Fibroblast of skin of back (primary cell): ENCODE data around the gene STAP2.

ENCODE experiments used
- DNase-seq: peaks from one replicate; pipeline ENCODE4 v3.0.0-alpha.2; 2013

STAP2 gene

DNA sequence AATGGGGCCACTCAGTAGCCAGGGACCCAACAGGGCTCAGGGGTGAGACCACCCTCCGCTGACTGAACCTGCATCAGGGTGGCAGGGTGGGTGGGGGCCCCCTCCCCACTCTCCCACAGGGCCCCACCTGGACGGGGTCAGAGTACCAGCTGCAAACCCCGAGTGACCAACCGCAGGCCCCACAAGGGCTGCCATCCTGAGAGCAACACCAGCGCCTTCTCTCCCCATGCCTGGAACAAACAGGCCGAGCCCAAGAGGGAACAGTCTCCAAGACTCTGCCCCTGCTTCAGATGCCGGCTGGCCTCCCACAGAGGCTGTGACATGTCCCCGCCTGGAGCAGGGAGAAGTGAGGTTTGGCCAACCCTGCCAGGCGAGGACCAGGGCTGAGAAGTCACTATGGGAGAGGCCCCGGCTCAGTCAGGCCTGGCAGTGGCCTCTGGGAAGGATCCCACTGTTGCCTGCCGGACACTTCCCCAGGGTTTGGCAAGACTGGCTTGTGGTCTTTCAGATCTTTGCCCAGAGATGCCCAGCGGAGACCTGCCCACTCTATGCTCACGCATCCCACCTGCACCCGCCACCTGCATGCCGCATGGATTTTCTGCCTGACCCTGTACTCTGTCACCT is 31.9 kb upstream of the STAP2 start:
- DNase-seq = no peak

DNA sequence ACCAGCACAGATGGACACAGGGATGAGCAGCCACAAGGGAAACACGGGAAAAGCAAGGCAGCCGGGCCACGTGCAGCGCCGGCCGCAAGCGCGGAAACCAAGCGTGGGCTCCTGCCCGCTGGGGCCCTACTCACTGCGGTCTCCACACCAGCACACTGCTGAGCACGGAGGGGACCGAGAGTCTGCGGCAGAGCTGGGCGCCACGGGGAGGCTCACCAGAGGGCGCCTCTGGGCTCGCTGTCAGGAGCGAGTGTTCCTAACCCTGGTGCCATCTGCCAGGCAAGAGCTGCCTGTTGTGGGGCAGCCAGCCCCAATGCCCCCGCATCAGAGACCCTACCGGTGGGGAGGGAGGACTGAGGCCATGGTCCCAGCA is 31.2 kb upstream of the STAP2 start:
- DNase-seq = no peak

DNA sequence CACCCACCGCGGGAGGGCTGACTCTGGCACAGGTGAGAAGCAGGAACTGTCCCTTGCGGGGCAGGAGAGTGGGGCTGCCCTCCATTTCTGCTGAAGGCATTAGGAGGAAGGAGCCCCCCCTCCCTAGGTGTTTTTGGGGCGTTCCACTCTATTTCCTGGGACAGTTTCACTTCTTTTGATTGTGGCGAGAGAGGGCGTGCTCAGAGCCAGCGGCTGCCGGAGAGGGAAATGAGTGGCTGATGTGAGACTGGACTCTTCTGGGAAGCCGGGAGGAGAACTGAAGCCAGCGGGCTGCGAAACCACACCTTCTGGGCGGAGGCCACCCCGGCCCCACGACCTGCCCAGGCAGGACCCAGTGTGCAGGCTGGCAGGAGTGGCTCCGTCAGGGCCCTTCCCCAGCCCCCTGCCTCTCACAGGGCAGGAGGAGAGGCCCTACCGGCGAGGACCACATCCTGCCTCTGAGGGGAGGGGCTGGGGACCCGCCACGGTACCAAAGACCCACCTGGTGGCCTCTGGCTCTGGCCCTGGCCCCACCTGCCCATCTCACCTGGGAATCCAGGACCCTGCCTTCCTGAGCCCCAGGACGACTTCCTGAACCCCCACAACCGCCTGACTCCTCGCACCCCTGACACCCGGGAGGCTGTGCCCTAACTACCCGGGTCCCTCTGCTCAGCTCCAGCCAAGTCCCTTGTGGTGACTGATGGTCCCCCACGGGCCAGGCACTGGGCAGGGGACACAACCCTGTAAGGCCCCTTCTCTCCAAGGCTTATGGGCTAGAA is 30.7 kb upstream of the STAP2 start:
- DNase-seq = no peak

DNA sequence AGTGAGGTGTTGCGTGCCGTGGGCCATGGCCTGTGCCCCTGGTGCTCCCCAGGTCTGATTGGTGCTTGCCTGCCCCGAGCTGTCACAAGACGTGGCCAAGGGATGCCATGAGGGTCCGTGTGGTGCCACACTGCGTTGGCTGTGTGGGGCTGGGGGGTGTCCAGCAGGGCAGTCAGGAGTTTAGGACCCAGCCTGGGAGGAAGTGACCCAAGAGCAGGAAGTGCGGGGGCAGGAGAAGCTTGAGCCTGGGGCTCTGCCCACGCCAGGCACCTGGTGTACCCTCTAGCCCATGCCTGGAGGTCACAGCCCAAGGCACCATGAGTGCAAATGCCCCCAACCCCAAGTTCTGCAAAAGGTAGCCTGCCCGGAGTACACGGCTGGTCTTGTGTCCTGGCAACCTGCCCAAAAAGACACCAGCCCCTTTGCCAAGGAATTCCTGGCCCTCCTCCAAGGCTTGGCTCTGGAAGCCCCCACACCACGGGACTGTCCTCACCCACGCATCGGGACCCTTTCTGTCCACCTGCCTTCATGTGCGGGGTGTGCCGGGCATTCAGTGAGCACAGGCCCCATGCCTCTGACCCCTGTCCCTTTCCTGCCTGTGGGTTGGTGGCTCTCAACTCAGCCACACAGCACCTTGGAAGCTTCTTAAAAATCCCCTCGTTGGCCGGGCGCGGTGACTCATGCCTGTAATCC is 29.6 kb upstream of the STAP2 start:
- no peak for DNase-seq

DNA sequence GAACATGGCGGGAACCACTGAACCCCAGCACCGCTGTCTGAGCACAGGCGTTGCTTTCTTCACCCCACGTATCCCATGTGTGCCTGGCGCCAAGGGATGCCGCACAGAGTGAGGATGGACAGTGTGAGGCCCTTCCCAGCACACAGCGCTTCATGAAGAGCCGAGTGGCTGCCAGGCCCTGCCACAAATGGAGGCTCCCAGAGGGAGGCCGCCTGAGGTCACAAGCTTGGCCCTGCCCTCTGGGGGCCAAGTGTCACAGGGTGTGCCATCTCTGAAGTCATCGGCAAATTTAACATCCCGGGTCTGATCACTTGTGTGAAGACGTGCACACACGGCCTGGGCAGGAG is 29.1 kb upstream of the STAP2 start:
- DNase-seq = no peak

DNA sequence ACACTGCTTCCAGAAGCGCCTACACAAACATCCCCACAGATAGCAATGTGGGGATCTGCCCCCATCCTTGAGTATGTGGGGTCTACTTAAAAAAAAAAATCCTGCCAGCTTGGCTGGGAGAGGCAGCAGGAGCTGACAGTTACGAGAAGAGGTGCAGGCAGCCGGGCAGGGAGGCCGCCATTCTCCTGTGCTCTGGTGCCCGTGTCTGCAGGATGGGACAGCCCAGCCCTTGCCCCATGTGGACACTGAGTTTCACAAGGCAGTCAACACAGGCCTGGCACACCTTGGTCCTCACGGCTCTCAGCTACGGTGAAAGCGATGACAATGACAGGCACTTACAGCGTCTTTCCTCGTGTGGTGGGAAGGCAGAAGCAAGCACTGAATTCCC is 28.7 kb upstream of the STAP2 start:
- no peak for DNase-seq

DNA sequence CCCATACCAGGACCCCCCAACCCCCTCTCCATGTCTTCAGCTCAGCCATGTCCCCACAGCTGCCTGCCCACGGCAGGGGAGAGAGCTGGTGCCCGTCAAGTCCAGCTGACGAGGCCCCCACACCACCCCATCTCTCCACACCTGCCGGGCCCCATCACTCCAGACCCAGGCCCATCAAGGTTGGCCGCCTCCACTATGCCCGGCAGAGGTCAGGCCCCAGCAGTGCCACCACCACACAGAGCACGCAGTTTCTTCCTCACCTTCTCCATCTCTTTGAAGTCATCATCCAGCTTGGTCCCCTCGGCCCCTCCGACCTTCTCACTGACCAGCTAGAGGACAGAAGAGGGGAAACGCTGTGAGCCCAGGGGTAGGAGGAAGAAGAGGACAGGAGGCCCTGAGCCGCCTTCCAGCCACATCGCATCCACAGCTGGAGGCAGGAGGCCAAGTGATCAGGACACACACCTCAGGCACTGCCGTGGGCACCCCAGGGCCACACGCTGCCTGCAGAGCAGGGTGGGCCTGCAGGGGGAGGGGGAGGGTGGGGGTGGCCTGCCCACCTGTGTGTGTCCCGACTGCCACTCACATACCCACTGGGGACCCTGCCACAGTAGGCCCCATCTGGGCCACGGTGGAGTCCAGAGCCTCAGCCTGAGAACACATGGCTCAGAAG is 28.2 kb upstream of the STAP2 start:
- no peak for DNase-seq

DNA sequence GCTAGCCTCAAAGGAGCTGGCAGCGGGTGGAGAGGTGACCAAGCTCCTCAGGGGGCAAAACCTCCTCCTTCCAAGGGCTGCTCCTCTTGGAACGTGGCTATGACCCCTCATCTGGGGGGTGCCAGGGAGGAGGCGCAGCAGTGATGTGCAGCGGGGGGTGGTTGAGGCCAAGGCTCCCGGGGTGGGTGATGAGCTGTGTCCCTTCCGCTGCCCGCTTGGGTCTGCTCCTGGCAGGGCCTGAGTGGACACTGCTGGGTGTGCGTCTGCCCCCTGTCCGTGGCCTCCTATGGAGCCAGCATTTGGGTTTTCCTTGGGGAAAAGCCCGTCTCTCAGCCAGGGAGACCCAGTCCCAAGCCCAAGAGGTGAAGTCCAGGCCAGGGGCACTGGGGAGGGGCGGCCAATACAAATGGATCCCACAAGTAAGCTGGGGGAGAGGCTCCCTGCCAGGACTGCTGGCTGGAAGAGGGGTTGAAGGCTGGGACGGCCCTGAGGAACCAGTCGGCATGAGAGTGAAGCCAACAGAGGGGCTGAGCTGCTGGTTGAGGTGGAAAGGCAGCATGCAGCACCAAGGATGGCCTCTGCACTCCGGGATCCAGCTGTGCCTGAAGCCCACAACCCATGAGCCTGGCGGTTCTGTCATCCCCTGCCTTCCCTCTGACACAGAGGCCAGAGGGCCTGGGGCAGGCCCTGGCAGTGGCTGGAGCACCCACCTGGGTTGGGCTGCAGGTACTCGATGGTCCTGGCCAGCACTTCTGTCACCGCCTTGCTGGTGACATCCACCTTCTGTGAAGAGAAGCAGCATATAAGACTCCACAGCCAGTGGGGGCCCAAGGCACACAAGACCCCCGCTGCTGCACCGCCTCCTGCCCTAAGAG is 27.4 kb upstream of the STAP2 start:
- DNase-seq = no peak

DNA sequence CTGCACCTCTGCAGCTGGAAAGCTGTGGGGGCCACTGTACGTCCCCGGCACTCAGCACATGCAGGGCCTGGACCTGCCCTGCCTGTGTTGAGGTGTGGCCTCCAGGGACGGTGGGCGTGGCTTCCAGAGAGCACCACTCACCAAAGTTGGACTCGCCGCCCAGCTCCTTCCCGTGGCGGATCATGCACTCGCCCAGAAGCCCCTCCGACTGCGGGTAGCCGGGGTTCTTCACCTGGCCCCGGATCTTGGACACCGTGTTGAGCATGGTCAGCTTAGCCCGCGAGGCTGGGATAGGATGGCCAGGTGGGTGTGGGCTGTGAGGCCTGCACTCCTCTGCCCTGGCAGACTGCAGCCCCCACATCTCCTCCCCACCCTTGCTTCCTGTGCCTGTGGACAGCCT is 26.7 kb upstream of the STAP2 start:
- no peak for DNase-seq

DNA sequence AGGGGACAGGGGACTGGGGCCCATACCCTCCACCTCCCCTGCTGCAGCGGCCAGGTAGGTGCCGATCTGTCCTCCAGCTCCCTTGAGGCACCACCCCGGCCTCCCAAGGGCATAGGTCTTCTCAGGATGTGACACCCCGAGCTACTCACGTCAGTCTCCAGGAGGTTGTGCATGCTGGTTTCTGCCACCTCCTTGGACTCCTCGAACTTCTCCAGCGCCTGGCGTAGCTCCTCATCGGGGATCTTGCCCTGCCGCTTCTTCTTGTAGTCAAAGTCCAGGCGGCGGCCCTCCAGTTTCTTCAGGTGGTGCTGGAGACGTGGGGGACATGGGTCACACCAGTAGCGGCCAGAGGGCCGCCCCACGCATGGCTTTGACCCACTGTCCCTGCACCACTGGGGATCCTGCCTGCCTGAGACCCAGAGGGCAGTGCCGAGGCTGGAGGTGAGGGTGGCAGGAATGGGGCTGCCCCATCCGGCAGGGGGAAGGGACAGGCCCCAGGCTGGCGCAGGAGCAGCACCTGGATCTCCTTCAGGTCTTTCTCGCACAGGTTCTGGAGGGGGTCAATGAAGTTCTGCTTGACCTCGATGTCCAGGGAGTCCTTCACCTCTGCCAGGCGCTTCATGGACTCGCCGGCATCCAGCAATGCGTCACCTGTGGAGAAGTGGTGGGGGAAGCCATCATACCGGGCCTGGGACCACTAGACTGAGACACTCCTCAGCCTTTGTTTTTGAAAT is 25.1 kb upstream of the STAP2 start:
- no peak for DNase-seq

DNA sequence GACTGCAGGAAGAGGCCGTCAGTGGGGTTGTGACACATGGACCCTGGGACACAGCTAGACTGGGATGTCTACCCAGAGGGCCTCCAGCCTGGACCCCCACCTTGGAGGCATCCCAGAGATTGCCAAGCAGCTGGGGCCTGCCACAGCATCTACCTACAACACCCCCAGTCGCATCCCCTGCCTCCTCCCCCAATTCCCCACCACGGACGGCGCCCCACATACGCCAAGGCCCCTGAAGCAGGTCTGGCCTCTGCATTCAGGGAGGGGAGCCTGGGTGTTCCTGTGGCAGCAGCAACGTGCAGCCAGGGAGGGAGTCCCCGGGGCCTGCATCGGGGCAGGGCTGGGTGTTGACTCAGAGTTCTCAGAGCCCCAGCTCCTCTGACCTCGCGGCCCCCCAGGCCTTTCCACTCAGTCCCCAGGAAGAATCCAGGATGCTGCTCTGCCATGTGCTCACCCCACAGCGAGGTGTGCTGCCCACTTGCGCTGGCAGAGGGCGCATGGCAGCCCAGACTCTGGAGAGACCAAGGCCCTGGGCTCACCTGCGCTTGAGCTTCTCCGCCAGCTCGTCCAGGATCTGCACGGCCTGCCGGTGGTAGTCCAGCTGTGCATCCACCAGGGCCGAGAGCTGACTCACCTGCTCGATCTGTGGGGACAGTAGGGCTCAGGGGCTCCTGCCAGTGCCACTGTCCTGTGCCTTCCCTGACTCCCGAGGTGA is 24.4 kb upstream of the STAP2 start:
- no peak for DNase-seq

DNA sequence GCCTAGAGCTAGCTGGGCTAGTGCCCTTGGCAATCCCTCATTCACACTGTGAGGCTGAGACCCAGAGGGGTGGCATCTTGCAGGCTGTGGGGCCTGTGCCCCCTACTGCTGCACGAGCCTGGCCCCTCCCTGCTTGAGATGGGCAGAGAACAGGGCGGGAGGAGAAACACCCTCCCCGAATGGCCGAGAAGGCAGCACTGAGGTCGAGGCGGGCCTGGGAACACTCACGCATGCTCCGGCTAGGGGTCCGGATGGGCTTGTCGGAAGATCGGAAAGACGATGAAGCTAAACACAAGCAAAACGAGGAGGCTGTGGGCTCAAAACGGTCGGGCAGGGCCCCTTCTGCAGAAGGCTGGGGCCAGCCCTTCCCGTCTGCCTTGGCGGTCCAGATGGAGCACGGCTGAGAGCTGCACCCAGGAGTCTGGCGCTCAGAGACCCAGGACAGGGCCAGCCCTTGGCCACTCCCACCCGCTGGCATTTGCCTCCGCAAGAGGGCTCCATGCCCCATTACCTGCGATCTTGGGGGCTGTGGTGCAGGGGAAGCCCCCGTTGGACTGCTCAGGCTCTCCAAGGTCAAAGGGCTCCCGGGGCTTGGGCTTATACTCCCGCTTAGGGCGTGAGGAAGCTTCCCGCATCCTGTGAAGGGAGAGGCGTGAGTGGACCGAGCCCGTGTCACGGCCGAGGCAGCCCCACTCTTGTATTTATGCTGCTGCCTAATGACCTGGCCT is 23.6 kb upstream of the STAP2 start:
- DNase-seq = no peak

DNA sequence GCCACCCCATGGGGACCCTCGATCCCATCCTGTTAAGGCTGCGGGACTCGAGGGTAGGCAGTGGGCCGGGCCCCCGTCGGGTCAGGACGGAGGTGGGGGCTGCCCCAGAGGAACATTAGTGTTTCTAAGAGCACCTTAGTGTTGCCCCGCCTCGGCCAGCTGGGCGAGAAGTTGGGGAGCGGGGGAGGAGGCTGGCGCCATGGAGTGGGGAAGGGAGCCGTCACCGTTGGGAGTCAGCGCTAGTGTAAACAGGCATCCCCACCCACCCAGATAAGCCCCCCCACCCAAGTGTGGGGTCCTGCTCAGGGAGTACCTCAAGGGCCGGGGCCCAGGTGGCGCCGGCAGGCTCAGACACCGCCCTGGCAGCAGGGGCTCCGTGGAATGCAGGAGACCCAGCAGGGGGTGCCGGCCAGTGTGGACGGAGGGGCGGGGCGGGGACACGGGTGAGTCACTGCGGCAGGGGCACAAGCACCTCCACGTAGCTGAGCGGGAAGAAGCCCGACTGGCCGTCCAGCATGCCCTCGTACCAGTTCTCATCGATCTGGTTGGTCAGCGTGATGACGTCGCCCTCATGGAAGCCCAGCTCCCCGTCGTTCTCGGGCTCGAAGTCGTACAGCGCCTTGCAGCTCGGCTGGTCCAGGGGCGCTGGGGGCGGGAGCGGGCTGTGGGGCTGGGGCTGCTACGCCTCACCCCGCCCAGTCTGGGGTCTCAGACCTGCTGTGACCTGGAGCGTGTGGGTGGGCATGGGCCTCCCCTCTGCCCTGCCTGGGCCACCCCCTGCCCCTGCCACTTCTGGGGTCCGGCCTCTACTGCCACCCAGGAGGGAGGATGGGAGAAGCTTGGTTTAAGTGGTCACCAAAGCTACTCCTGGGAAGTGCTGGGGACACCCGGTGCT is 22.8 kb upstream of the STAP2 start:
- no peak for DNase-seq

DNA sequence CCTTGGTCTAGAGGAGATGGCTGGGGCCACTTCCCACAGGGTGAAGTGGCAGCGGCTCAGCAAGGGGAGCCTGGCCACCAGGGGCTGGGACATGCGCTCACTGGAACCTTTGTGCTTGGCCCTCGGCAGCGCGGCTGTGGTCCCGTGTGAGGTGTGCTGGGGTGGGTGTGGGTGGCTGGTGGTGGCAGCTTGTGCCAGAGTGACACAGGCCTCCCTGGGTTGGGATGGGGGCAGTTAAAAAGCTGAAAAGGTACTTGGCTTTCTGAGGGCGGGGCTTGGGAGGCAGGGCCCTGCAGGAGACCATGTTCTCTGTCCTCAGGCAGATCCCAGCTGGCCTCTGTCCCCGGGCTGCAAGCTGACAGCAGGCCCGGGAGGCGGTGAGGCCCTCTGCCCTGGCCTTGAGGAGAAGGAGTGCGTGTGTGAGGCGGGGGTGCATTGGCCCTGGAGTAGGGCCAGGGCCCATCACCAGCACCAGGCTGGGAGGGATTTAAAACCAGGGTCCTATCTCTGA is 22.1 kb upstream of the STAP2 start:
- DNase-seq = no peak

DNA sequence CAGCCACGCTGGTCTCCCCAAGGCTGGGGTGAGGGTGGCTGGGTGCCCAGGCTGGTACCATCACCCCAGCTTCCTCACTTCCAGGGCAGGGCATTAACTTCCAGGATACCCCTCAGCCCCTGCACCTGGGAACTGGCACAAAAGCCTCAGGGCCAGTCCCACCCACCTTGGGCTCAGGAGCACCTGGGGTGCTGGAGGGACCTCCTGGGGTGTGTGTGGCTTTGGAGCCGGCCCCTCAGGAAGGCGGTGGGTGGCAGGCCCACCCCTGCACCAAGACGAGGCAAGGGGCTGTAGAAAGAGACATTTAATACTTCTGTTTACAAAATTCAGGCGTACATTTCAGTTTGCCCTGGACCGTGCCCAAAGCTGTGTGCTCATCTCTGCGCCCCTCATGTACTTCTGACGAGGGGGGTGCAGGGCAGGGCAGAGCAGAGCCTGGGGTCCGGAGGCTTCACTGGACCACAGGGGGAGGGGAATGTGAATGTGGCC is 21.5 kb upstream of the STAP2 start:
- no peak for DNase-seq

DNA sequence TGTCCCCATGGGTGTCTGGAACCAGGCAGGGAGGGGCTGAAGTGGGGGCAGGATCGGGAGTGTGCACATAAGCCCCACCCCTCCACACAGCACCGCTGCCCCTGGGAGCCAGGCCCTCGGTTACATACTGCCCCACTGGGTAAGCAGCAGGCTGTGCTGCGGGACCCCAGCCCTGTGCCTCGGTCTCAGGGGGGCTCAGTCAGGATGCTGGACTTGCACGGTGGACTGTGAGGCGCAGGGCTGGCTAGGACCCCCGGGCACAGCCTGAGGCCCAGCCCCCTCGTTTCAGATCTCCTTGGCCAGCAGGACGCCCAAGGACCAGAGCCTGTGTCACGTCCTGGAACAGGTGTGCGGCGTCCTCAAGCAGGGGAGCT is 21.0 kb upstream of the STAP2 start:
- no peak for DNase-seq

DNA sequence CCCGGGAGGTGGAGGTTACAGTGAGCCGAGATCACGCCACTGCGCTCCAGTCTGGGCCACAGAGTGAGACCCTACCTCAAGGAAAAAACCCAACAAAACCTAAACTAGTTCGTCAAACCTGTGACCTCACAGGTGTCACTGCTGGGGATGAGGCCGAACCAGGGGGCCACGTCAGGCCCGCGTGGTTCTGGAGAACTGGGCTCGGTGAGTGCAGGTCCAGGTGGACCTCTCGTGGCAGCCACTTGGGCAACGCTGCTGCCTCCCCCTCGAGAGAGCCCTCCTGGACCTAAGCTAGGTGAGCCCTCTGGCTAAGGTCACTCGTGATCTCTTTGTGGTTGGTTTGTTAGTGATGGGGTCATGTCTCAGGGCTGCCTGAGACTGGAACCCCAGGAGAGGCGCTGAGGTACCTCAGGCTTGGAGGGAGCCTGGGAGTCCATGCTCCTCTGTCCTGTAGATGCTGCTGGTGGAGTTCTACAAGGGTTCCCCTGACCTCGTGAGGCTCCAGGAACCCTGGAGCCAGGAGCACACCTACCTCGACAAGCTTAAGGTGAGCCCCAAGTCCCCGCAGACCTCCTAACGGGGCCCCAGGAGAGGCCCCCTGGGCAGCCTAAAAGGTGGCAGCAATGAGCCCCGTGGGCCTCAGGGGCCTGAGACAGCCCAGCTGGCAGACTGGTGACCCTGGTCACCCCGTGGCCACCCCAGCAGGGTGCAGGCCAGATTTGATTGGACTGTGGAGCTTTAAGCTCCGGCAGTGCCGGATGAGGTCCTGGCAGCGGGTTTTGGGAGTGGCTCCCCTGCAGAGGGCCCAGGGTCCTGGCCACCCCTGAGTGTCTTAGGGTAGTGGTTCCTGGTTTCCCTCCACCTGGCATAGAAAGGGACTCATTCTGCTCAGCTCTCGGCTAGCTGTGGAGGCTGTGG is 20.3 kb upstream of the STAP2 start:
- no peak for DNase-seq

DNA sequence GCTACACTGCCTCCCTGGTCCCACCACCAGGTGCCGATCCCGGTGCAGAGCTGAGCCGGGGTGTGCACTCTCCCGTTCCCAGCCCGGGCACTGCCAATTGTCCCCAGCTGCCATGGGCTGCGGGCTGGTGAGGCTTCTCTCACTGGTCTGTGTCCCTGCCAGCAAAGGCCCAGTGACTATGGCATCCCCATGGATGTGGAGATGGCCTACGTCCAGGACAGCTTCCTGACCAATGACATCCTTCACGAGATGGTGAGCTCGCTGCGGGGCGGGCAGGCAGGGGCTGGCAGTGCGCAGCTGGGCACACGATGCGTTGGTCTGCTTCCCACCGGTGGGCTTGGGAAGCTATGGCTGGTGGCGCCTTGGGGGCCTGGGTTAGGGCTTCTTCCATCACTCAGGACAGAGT is 19.3 kb upstream of the STAP2 start:
- DNase-seq = no peak
